GM18870 (cell line): ENCODE data around the gene PRDM11.

ENCODE experiments used
- ATAC-seq: cut with Tn5 transposase; IDR thresholded peaks from one replicate; pipeline ENCODE4 v1.9.1; 2021; ENCODE audit warnings: moderate library complexity; ENCODE audit not compliant: unreplicated experiment

The PRDM11 gene

DNA sequence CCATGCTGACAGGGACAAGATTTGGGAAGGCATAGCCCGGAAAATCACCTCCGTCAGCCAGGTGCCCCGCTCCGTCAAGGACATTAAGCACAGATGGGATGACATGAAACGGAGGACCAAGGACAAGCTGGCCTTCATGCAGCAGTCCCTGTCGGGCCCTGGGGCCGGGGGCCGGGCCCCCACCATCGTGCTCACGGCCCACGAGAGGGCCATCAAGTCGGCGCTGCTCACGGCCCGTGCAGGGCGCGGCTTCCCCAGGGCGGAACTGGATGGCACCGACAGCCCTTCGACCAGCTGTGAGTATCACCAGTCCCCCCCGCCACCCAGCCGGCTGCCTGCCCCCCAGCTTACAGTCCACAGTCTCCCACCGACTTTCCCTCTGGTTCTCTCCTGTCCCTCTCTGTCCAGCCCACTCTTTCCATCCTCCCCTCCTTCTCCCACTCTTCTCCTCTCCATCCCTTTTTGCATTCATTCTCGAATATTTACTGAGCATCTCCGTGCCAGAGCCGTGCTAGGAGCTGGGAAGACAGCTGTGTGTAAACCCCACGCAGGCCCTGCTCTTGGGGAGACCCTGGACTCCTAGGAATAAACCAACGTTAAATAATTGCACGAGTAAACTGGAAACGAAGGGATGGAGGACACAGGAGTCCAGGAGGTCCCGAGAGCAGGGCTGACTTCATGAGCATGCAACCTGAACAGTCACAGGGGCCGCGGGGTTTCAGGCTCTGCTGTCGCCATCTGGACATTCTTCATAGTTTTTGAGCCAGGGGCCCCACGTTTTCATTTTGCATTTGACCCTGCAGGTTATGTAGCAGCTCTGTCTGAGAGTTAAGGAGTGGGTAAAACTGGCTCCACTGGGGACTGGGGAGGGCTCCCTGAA lies 62.8 kb downstream of the PRDM11 start:
- no peak for ATAC-seq

DNA sequence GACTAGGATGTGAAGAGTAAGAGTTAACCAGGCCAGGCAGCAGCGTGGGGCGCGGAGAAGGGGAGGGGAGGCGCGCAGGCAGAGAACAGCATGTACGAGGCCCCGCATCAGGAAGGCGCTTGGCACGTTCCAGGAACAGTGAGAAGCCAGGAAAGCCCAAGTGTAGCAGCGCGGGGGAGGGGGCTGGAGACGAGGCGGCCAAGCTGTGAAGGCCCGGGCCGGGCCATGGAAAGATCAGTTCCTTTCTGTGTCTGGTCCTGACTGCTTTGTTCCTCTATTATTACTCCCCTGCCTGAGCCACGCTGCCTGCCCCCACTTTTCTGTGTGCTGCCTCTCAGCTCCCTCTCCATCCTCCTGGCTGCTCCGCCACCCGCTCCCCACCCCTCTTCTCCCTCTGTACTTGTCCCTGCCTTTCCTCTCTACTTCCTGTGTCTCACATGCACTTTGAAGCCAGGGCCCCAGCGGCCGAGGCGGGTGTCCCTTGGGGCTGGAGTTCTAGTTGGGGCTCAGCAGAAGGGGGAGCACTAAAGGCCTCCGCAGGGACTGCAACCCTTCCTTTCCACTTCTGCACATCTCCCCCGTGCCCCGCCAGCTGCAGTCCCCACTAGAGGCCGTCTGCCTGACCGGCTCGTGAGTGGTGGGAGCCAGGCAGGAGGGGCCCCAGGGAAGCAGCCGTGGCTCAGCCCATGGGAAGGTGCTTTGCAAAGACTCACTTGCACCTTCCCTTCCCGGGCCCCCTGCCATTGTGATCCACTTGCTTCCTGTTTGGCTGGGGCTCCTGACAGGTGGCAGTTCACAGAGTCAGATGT lies 63.7 kb downstream of the PRDM11 start:
- no peak for ATAC-seq

DNA sequence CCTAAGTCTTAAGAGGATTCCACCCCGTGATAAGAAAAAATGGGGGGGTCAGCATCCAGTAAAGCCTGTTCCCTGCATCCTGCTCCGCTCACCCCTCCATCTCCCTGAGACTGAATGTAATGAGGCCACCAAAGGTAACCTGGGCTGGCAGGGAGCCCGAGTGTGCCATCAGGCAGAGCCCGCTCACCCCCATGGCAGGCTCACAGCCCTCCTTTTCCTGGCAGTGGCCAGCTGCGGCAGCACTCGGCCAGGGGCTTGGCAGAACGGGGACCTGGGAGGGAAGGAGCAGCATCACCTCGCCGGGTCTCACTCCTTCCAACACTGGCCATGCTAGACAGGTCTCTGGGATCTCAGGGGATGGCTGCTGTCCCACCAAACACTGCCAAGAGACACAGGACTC lies 64.4 kb downstream of the PRDM11 start:
- no peak for ATAC-seq

DNA sequence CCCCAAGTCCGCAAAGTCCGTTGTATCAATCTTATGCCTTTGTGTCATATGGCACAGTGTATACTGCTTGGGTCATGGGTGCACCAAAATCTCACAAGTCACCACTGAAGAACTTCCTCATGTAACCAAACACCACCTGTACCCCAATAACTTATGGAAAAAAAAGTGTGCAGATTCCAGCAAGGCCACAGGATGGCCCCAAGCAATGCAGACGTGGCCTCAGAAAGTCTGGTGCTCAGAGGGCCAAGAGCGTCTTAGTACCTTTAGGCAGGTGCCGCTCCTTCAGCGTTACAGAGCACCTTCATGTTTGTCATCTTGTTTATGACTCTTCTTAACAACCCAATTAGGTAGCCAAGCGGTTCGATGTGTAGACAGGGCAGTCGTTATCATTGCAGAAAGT lies 65.3 kb downstream of the PRDM11 start:
- ATAC-seq = no peak

DNA sequence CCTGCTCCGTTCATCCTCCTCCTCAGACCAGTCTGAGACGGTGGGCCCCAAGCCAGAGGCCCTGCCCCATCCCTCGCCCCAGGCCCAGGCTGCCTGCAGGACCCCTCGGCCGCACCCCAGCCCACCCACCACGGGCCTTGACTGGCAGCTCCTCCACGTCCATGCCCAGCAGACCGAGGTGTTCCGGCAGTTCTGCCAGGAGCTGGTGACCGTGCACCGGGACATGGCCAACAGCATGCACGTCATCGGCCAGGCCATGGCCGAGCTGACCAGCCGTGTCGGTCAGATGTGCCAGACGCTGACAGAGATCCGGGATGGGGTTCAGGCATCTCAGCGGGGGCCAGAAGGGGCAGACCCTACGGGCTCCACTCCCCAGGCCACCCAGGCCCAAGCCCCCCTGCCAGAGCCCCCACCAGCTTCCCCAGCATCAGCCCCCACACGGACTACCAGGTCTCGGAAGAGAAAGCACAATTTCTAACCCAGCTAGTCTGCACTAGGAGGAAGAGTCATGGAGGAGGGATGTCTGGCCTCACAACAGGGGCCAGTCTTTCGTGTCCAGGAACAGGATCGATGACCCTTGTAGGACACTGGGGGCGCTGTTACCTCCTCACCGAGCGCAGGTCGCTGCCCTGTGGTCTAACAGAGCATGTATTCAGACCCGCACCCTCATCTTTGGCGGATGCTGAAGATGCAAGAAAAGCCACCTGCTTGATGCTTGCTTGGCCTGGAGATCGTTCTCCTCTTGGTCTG lies 66.3 kb downstream of the PRDM11 start:
- no peak for ATAC-seq

DNA sequence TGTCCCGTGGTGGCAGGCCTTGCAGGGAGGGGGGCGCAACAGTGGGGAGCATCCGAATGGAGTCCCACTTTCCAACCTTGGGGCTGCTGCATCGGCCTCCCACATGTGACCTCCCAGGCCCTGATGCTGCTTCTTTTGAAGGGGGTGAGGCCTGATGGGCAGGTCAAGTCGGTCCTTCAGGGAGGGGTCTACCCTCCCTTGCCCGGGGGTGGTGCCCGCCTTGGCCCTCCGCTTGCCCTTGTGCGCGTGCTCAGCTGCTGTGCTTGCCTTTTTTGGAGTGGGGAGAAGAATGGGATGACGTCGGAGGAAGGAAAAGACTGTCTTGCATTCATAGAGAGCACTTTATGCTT lies 66.9 kb downstream of the PRDM11 start:
- no peak for ATAC-seq

DNA sequence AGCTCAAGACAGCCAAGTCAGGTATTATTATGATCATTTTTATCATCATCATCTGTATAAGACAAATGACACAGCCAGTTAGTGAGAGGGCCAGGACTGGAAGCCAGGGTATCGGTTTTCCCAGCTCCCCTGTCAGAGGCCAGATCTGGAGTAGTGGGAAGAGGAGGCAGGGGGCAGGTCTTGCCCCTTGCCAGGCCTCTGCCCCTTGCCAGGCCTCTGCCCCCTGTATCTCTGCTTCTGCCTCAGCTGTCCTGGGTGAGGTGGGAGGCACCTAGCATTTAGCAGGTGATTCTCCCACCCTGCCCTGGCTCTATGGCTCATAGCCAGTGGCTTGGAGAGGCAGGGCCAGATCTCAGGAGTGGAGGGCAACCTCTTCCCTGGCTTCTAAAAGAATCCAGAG lies 67.3 kb downstream of the PRDM11 start:
- ATAC-seq = no peak

DNA sequence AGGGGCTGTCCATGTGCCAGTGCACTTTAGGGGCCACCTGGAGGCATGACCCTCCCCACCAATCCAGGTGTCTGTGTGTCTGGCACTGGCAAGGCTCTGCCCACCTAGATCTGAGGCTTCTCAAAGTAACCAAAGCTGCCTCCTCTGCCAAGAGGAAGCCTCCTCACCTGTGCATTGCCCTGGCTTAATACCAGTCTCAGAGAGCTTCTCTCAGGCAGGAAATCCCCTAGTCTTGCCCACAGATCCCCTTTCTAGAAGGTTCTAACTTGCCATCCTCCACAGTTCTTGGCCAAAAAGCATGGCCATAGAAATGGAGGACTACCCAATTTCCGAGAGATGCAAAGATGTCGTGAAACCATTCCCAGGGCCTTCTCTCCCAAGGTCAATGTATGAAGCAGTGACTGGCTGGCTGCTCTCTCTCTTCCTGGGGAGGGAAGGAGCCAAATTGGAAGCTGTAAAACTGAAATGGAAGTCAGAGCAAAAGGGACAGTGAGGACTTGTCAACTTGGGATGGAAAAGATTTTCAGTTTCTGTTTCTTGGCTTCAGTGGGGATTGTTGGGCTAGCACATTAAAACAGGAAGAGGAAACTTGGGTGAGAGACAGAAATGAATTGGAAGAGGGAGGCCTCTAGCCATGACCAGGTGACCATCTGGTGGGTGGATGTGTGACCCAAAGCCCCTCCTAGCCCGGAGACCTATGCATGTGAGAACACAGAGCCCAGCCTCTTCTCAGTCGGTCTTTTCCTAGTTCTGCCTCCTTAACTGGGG lies 68.8 kb downstream of the PRDM11 start:
- ATAC-seq = no peak

DNA sequence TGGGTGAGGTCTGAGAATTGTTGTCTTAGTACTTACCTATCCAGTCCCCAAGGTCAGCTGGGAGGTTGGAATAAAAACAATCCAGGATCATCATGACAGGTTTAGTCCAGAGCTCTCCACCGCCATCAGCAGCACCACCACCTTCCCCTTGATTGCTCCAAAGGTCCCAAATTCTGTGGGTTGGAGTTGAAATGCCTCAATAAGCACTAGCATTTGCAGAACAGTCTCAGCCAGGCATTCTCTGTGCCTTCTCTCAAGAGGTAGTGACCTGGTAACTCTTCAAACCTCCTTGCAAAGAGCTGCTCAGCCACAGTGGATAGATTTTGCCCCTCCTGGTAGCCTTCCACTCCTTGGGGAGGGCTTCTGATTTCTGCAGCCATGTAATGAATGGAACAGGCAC lies 69.6 kb downstream of the PRDM11 start:
- no peak for ATAC-seq

DNA sequence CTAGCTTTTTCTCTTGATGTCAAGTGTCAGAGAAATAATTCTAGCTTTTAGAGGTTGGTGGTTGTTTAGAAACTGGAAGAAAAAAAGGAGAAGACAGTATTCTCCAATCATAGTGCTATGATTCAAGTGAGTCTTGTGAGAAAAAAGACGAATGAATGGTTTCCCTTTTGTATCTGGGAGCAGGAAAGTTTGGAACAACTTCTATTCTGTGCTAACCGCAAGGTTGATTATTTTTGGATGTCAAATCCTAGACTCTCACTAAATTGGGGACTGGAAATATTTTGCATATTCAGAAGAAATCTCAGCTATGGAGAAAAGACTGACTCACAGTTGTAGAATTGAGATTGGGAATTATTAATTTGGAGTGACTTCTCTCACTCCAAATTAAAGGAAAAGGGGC lies 70.5 kb downstream of the PRDM11 start:
- no peak for ATAC-seq

DNA sequence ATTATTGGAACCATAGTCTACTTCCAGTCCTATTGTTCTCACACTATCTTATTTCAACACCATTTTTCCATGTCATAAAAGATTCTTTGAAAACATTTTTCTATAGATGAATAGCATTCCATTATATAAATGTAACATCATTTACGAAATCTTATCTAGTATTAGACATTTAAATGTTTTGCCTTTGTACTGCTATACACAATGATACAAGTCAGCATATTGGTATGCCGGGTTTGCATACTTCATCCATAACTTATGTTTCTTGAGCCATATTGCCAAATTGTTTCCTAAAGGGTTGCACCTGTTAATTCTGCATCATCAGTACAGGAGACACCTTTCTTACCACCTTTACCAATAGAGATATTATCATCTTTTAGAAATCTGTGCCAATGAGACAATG lies 71.6 kb downstream of the PRDM11 start:
- ATAC-seq = no peak

DNA sequence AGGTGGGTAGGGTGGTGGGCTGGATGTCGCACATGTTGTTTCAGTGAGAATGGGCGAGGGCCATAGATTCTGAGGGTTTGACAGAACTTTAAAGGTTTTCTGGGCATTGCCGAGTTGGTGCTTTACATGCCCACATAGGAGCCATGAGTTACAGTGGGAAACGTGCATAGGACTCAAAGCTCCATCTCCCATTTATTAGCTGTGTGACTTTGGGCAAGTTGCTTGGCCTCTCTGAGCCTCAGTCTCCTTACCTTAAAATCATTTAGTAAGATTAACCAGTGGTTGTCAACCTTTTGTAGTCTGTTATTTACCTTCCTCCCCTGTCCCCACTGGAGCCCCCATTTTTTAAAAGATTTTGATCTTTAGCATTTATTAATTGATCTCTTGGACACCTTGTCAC lies 72.3 kb downstream of the PRDM11 start:
- no peak for ATAC-seq

DNA sequence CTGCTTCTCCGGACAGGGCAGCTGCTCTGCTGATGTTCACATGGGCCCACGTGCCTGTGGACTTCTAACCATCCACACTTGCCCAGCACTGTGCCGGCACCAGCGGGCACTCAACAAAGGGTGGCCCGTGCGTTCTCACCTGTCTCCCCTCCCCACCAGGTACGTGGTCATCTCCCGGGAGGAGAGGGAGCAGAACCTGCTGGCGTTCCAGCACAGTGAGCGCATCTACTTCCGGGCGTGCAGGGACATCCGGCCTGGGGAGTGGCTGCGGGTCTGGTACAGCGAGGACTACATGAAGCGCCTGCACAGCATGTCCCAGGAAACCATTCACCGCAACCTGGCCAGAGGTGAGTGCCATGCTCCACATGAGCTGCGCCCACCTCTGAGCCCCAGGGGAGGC lies 73.0 kb downstream of the PRDM11 start:
- ATAC-seq = no peak

DNA sequence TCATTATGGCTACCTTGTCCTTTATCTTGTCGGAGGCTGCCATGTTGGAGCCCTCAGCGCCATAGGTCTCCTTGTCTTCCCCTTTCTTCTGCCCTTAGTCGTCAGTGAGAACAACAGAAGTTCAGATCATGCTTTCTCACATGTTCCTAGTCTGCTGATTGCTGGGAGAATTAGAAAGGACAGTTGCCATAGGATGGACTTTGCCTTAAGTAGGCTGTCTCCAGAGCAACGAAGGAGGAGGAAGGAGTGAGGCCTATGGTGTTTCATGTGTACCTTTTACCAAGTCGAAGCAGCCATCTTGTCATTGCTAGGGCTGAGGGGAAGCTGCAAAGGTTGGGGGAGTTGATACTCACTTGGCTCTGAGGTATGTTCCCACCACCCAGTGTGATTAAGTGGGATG lies 77.1 kb downstream of the PRDM11 start:
- no peak for ATAC-seq

DNA sequence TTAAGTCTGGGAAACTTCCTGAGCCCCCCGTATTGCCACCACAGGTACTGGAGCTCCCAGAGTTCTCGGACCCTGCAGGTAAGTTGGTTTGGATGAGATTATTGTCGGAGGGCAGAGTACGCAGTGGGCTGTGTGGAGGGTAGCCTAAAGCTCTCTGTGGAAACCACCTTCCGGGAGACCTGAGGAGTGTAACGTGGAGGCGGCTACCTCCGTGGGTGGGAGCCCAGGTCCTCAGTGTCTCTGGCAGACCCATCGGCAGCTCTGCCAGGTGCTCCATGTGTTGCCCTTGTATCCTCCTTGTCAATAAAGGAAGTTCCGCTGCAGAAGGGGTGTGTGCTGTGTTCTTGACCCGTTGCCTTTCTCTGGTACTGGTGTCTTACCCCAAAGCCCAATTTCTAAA lies 78.3 kb downstream of the PRDM11 start:
- ATAC-seq = no peak

DNA sequence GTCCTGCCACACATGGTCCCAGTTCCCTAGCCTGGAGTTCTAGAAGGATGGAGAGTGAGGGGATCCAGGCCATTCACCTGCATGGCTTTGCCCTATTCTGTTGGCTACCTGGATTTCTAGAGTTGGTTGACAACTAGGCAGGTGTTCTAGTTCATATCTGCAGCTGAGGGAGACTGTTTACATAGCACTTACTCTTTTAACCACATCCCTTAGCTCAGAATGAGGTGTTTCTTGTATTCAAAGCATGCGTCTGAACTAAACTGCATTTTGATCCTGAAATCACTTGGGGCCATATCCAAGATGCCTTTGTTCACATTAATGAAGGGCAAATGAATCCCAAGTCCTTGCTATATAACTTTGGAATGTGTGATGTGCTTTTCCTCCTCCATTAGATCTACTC lies 78.8 kb downstream of the PRDM11 start:
- ATAC-seq = no peak

DNA sequence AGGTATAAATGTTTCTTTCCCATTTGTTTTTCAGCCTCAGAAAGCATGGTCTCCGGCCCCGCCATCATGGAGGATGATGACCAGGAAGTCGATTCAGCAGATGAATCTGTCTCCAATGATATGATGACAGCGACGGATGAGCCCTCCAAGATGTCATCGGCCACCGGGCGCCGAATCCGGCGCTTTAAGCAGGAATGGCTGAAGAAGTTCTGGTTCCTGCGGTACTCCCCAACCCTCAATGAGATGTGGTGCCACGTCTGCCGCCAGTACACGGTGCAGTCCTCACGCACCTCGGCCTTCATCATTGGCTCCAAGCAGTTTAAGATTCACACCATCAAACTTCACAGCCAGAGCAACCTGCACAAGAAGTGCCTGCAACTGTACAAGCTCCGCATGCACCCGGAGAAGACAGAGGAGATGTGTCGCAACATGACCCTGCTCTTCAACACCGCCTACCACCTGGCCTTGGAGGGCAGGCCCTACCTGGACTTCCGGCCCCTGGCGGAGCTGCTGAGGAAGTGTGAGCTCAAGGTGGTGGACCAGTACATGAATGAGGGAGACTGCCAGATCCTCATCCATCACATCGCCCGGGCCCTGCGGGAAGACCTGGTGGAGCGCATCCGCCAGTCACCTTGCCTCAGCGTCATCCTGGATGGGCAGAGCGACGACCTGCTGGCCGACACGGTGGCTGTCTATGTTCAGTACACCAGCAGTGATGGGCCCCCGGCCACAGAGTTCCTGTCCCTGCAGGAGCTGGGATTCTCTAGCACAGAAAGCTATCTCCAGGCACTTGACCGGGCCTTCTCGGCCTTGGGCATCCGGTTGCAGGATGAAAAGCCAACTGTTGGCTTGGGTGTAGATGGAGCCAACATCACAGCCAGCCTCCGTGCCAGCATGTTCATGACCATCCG lies 79.8 kb downstream of the PRDM11 start:
- no peak for ATAC-seq

DNA sequence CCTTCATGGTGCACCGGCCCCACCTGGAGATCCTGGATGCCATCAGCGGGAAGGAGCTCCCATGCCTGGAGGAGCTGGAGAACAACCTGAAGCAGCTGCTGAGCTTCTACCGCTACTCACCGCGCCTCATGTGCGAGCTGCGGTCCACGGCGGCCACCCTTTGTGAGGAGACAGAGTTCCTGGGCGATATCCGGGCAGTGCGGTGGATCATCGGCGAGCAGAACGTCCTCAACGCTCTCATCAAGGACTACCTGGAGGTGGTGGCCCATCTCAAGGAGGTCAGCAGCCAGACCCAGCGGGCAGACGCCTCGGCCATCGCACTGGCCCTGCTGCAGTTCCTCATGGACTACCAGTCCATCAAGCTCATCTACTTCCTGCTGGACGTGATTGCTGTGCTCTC lies 80.5 kb downstream of the PRDM11 start:
- ATAC-seq = no peak

DNA sequence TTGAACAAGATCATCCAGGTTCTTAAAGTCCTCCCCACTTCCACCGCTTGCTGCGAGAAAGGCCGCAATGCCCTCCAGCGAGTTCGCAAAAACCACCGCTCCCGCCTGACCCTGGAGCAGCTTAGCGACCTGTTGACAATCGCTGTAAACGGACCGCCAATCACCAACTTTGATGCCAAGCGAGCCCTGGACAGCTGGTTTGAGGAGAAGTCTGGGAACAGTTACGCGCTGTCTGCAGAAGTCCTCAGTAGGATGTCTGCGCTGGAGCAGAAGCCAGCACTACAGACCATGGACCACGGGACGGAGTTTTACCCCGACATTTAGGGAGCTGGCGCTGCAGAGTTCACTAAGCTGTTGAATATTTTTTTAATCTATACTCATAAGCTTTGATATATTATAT lies 81.4 kb downstream of the PRDM11 start:
- no peak for ATAC-seq
